Measurements from ENCODE around the gene TAGAP. TPM values are rescaled to one million over a fixed set of nuclear protein-coding genes. Genes with fewer than 3 reads are reported as not detected.
"Not testable (repeated sequence)": the region's sequence is repeated elsewhere in the genome, so short reads cannot be mapped to it uniquely, and the experiment has no call there.

Gene TAGAP
- total and polyA plus RNA-seq, 2 experiments from 2014 or later: 2.9 to 4.4 TPM

DNA sequence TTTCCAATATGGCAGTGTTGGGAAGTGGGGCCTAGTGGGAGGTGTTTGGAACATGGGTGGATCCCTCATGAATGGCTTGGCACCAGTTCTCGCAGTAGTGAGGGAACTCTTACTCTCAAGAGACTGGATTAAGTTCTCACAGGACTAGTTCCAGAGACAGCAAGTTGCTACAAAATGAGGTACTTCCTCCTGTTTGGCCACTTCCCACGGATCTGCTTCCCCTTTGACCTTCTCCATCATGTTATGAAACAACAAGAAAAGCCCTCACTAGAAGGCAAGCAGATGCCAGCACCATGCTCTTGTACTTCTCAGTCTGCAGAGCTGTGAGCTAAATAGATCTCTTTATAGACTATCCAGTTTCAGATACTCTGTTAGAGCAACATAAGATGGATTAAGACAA is 47.9 kb downstream of the TAGAP start:
- Histone ChIP-seq H3K4me1 (ENCODE audit: insufficient read depth) (peaks cover 5% of the 10 kb centered on the region), H3K27me3 (no peaks in the 10 kb centered on the region), H3K4me3 (no peak overlapping the region), H4K20me1 (ENCODE audit: insufficient read depth, poor library complexity, severe bottlenecking) (no peaks in the 10 kb centered on the region), H2AFZ (no peak overlapping the region), H3K27ac (no peak overlapping the region), H3K9me3 (ENCODE audit: low read depth) (no peaks in the 10 kb centered on the region), H3K79me2 (peaks cover 19% of the 10 kb centered on the region), H3K9me2 (replicated peaks; ENCODE audit: insufficient read depth) (no peaks in the 10 kb centered on the region), H3K4me2 (no peak overlapping the region), H3K36me3 (replicated peaks; ENCODE audit: insufficient read depth, low read depth) (no peaks in the 10 kb centered on the region)
- 95% methylated on average over 2 of the region's 2 CpGs for WGBS (ENCODE audit: low lambda C conversion rate, missing lambda C conversion rate)
- DNase-seq (ENCODE audit: low spot score): no peak
- TF ChIP-seq, protein P1, sequence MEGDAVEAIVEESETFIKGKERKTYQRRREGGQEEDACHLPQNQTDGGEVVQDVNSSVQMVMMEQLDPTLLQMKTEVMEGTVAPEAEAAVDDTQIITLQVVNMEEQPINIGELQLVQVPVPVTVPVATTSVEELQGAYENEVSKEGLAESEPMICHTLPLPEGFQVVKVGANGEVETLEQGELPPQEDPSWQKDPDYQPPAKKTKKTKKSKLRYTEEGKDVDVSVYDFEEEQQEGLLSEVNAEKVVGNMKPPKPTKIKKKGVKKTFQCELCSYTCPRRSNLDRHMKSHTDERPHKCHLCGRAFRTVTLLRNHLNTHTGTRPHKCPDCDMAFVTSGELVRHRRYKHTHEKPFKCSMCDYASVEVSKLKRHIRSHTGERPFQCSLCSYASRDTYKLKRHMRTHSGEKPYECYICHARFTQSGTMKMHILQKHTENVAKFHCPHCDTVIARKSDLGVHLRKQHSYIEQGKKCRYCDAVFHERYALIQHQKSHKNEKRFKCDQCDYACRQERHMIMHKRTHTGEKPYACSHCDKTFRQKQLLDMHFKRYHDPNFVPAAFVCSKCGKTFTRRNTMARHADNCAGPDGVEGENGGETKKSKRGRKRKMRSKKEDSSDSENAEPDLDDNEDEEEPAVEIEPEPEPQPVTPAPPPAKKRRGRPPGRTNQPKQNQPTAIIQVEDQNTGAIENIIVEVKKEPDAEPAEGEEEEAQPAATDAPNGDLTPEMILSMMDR (IDR thresholded peaks at IDR 0.05; ENCODE audit: poor library complexity): no peak
- TF ChIP-seq EZH2phosphoT487 (IDR thresholded peaks at IDR 0.05; ENCODE audit: low read depth, severe bottlenecking, unreplicated experiment) (no peak), EZH2 (IDR thresholded peaks at IDR 0.05; ENCODE audit: borderline replicate concordance) (no peak)

DNA sequence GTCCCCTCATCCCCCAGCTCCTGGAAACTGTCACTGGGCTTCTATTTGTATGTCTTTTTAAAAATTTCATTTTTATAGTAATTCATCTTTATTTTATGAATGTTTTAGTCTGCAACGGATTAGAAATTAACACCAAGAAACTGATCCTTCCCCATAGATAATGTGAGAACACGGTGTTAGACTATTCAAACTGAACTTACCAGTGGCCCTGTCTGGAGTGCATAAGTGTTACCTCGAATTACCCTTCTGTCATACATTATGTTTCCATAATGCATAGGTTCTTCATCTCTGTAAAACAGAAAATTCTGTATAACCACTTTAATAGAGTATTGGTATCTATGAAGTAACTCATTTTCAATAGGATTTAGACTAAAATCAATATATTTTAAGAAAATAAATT is 51.2 kb downstream of the TAGAP start:
- Histone ChIP-seq H3K4me3 (no peak overlapping the region), H3K27ac (no peak overlapping the region), H3K27me3 (no peaks in the 10 kb centered on the region), H3K9me3 (ENCODE audit: low read depth) (no peaks in the 10 kb centered on the region), H3K9me2 (replicated peaks; ENCODE audit: insufficient read depth) (no peaks in the 10 kb centered on the region), H3K79me2 (peaks cover 9% of the 10 kb centered on the region), H3K36me3 (replicated peaks; ENCODE audit: insufficient read depth, low read depth) (no peaks in the 10 kb centered on the region), H4K20me1 (ENCODE audit: insufficient read depth, poor library complexity, severe bottlenecking) (no peaks in the 10 kb centered on the region), H2AFZ (no peak overlapping the region), H3K4me1 (ENCODE audit: insufficient read depth) (no peaks in the 10 kb centered on the region), H3K4me2 (no peak overlapping the region)
- WGBS (ENCODE audit: low lambda C conversion rate, missing lambda C conversion rate): 95% methylated on average over 3 of the region's 3 CpGs
- DNase-seq (ENCODE audit: low spot score): no peak
- TF ChIP-seq EZH2phosphoT487 (IDR thresholded peaks at IDR 0.05; ENCODE audit: low read depth, severe bottlenecking, unreplicated experiment) (no peak), EZH2 (IDR thresholded peaks at IDR 0.05; ENCODE audit: borderline replicate concordance) (no peak)

DNA sequence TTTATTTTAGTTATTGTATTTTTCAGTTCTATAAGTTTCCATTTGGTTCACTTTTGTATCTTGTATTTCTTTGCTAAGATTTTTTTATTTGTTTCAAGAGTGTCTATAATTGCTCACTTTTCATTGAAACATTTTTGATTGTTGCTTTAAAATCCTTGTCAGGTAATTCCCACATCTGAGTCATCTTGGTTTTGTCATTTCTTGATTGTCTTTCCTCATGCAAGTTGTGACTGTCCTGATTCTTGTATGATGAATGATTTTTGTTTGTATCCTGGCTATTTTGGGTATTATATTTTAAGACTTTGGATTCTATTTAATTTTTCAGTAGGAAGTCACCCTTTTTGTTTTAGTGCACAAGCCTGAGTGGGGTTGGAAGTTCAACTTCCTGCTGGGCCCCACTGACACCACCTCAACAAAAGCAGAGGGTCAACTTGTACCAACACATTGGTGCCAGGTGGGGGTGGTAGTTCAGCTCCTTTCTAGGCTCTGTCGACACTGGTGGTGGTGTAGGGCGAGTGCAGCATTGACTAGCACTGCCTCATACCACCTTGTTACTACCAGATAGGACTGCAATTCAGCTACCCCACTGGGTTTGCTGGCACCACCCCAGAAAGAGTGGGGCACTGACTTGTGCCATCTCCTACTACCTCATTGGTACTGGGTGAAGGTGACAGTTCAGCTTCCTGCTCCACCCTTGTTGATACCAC is 53.6 kb downstream of the TAGAP start:
- no peak overlapping the region for H2AFZ ChIP-seq
- H3K4me3 ChIP-seq: no peak overlapping the region
- H3K4me1 ChIP-seq (ENCODE audit: insufficient read depth): no peaks in the 10 kb centered on the region
- H3K9me2 ChIP-seq (replicated peaks; ENCODE audit: insufficient read depth): no peaks in the 10 kb centered on the region
- no peaks in the 10 kb centered on the region for H3K79me2 ChIP-seq
- no peak overlapping the region for H3K4me2 ChIP-seq
- no peak overlapping the region for H3K27ac ChIP-seq
- TF ChIP-seq EZH2 (IDR thresholded peaks at IDR 0.05; ENCODE audit: borderline replicate concordance): no peak
- TF ChIP-seq, protein P1 (IDR thresholded peaks at IDR 0.05; ENCODE audit: poor library complexity): no peak
- TF ChIP-seq EZH2phosphoT487 (IDR thresholded peaks at IDR 0.05; ENCODE audit: low read depth, severe bottlenecking, unreplicated experiment): no peak
- no peaks in the 10 kb centered on the region for H3K9me3 ChIP-seq (ENCODE audit: low read depth)
- no peaks in the 10 kb centered on the region for H4K20me1 ChIP-seq (ENCODE audit: insufficient read depth, poor library complexity, severe bottlenecking)
- 95% methylated on average over 2 of the region's 2 CpGs for WGBS (ENCODE audit: low lambda C conversion rate, missing lambda C conversion rate)
- no peak for DNase-seq (ENCODE audit: low spot score)
- H3K27me3 ChIP-seq: no peaks in the 10 kb centered on the region
- no peaks in the 10 kb centered on the region for H3K36me3 ChIP-seq (replicated peaks; ENCODE audit: insufficient read depth, low read depth)

DNA sequence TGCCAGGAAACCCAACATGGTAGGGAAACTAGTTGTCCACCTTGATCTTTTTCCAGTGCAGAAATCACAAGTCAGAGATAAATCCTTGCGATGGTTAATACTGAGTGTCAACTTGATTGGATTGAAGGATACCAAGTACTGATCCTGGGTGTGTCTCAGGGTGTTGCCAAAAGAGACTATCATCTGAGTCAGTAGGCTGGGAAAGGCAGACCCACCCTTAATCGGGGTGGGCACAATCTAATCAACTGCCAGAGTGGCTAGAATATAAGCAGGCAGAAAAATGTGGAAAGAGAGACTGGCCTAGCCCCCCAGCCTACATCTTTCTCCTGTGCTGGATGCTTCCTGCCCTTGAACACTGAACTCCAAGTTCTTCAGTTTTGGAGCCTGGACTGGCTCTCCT is 55.1 kb downstream of the TAGAP start:
- 100% methylated on average over 2 of the region's 2 CpGs for WGBS (ENCODE audit: low lambda C conversion rate, missing lambda C conversion rate)
- not testable (repeated sequence) for H3K9me2 ChIP-seq (replicated peaks; ENCODE audit: insufficient read depth); H3K4me3 ChIP-seq; H3K27ac ChIP-seq; H3K79me2 ChIP-seq; H3K36me3 ChIP-seq (replicated peaks; ENCODE audit: insufficient read depth, low read depth); H4K20me1 ChIP-seq (ENCODE audit: insufficient read depth, poor library complexity, severe bottlenecking); H3K27me3 ChIP-seq; H3K4me1 ChIP-seq (ENCODE audit: insufficient read depth); H3K9me3 ChIP-seq (ENCODE audit: low read depth); DNase-seq (ENCODE audit: low spot score); H2AFZ ChIP-seq; H3K4me2 ChIP-seq
